Tibial artery (tissue), 4 donors: Measurements from ENCODE around the gene ERLIN1.

Experiments
- DNase-seq, 2 donors: peaks; one replicate each; pipeline ENCODE4 v3.0.0-alpha.2; 2019
- H3K27ac ChIP-seq, 2 donors: fragments of 200-600 bp; sonication (generic) in 1 of 2; 1 replicate in 1 of 2; 2 replicates in 1 of 2; pipeline ENCODE4 v1.5.1; 2018 to 2019; ENCODE audit warnings: mild to moderate bottlenecking in 1 of 2
- H3K27me3 ChIP-seq, 2 donors: fragments of 200-600 bp; sonication (generic) in 1 of 2; one replicate each; pipeline versions ENCODE4 v1.5.1 to v1.6.0; 2016 to 2019
- H3K36me3 ChIP-seq, 3 donors: fragments of 200-600 bp; sonication (generic) in 2 of 3; one replicate each; pipeline ENCODE4 v1.5.1; 2016 to 2019; ENCODE audit warnings: mild to moderate bottlenecking in 2 of 3
- H3K4me1 ChIP-seq, 4 donors: fragments of 200-600 bp; sonication (generic) in 2 of 4; 1 replicate in 3 of 4; 2 replicates in 1 of 4; pipeline ENCODE4 v1.5.1; 2016 to 2019
- H3K4me3 ChIP-seq, 2 donors: fragments of 200-600 bp; sonication (generic) in 1 of 2; 1 replicate in 1 of 2; 2 replicates in 1 of 2; pipeline ENCODE4 v1.5.1; 2018 to 2019; ENCODE audit warnings: mild to moderate bottlenecking in 2 of 2
- H3K9me3 ChIP-seq, 3 donors: fragments of 200-600 bp; sonication (generic) in 1 of 3; one replicate each; pipeline ENCODE4 v1.5.1; 2016 to 2019
- CTCF ChIP-seq, 2 experiments: fragments of 200-600 bp in 1 of 2; fragments of 450-650 bp in 1 of 2; IDR thresholded peaks; one replicate each; pipeline ENCODE4 v1.5.1; 2017 to 2019; ENCODE audit warnings: antibody characterized with exemption in 2 of 2, mild to moderate bottlenecking in 1 of 2, moderate library complexity in 1 of 2
- intact Hi-C: fragments of 100-400 bp; cut with DNase I; formaldehyde crosslinking; loops from one replicate; pipeline ENCODE4 v1.15.0; 2023; ENCODE audit warnings: low total_unique reads

The ERLIN1 gene

DNA sequence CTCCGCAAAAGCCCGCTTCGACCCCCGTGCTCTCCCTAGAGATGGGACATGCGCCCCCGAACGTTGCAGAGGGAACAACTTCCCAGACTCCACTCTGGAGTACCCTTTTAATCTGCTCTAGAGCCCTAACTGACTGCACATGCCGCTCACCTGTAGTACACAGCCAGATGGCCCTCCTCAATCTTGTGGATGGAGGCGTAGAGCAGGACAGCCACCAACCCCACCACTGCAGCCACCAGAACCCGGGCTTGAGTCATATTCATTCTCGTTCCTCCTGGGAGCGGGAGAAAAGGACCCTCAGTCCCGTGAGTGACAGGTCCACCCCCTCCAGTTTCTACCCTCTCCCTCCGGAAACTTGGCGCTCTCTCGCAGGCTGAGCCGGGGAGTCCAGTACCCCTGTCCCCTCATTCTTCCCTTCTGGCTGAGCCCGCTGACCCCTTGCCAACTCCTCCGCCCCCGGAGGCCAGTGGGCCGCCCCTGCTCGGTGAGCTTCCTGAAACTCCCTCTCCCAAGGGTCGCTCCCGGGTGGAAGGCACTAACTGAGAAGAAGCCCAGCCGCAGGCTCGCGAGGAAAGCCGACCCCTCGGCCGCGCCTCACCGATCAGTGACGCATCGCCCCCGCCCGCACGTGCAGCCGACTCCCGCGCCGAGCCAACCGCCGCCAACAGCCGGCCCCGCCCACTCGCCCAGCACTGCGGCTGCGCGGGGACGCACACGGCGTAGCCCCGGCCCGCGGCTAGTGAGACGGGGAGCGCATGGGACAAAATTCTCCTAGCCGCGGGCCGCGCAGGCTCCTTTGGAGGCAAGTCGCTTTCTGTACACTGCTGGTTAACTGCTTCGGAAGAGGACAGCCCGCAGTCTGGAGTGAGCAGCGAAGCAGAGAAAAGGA is at the start of gene ERLIN1:
Gene ERLIN1 (minus strand): TSS at position 666 of the 889 bp plus-strand sequence. CDS start 403 bp downstream, at position 263.
- DNase-seq = peak; percentile 88 to 95
- Histone ChIP-seq H3K4me3 (peak within 1 kb of the TSS; percentile 85 to 98), H3K27me3 (no peaks in the 10 kb centered on the region), H3K4me1 (peaks cover 0 to 29% (median 11%) of the 10 kb centered on the region in 4 donors), H3K9me3 (no peaks in the 10 kb centered on the region), H3K27ac (peak within 1 kb of the TSS; percentile 90 to 91), H3K36me3 (peaks cover 4 to 22% (median 9%) of the 10 kb centered on the region in 3 donors)
- intact Hi-C loops = no loop called here
- no peak for TF ChIP-seq CTCF (IDR thresholded peaks at IDR 0.05)

- no peak overlapping the region for H3K27ac ChIP-seq
- no peak overlapping the region for H3K4me3 ChIP-seq
- no peak for DNase-seq
- intact Hi-C loops = no loop called here
- no peak for TF ChIP-seq CTCF (IDR thresholded peaks at IDR 0.05)
- peaks cover 0 to 20% (median 12%) of the 10 kb centered on the region in 4 donors for H3K4me1 ChIP-seq
- H3K9me3 ChIP-seq = no peaks in the 10 kb centered on the region
- peaks cover 21 to 55% (median 38%) of the 10 kb centered on the region in 3 donors for H3K36me3 ChIP-seq
- no peaks in the 10 kb centered on the region for H3K27me3 ChIP-seq
Measured at GRCh38 chr10:100232101-100232500, 46.3 kb upstream of the ERLIN1 start.

DNA sequence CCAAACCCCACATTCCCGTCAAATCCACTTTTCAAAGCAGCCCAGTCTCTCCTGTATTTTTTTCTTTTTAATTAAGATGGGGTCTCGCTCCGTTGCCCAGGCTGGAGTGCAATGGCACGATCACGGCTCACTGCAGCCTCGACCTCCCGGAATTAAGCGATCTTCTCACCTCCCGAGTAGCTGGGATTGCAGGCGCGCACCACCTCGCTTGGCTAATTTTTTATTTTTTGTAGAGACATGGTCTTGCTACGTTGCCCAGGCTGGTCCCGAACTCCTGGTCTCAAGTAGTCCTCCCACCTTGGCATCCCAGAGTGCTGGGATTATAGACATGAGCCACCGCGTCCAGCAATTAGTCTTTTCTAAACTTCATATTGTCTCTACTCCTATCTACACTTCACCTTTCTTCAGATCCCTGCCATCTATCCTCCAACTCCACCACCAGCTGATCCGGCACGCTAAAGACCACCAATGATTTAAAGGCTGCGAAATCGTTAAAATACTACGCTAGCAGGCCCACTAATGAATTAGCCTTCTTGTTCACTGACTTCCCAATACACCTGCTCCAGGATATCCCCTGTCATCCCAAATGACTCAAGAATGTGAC is 44.1 kb upstream of the ERLIN1 start:
- H3K27me3 ChIP-seq = no peaks in the 10 kb centered on the region
- intact Hi-C loops = loop anchor here (2.0 kb wide), 1 partner anchor 49 kb away; no protein-coding TSS in a partner anchor
- peak overlapping the region; percentile 74 to 93 for H3K4me3 ChIP-seq
- H3K4me1 ChIP-seq = peaks cover 0 to 20% (median 12%) of the 10 kb centered on the region in 4 donors
- TF ChIP-seq CTCF (IDR thresholded peaks at IDR 0.05) = no peak
- peak overlapping the region; percentile 75 to 82 for H3K27ac ChIP-seq
- no peaks in the 10 kb centered on the region for H3K9me3 ChIP-seq
- no peak for DNase-seq
- H3K36me3 ChIP-seq = peaks cover 21 to 43% (median 24%) of the 10 kb centered on the region in 3 donors

GRCh38 chr10:100223879-100224278 is 38.0 kb upstream of the ERLIN1 start:
- Histone ChIP-seq H3K4me1 (peaks cover 0 to 14% (median 9%) of the 10 kb centered on the region in 4 donors), H3K9me3 (no peaks in the 10 kb centered on the region), H3K27ac (no peak overlapping the region), H3K4me3 (no peak overlapping the region), H3K27me3 (no peaks in the 10 kb centered on the region), H3K36me3 (peaks cover 51 to 69% (median 55%) of the 10 kb centered on the region in 3 donors)
- no peak for DNase-seq
- intact Hi-C loops = no loop called here
- TF ChIP-seq CTCF (IDR thresholded peaks at IDR 0.05) = no peak

DNA sequence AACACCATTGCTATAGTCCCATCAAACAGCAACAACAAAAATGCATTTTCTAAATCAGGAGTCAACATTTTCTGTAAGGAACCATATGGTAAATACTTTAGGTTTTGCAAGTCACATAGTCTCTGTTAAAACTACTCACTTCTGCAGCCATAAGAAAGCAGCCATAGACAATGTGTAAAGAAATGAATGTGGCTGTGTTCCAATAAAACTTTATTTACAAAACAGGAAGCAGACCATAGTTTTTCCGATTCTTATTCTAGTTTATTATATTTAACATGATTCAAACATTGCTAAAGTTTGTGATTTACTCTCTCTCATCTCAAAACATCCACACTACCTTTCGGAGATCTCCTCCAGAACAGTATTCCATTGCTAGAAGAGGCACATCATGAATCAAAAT is 36.7 kb upstream of the ERLIN1 start:
- no peak overlapping the region for H3K4me3 ChIP-seq
- H3K9me3 ChIP-seq = no peaks in the 10 kb centered on the region
- peaks cover 0 to 2% (median 0%) of the 10 kb centered on the region in 4 donors for H3K4me1 ChIP-seq
- peaks cover 64 to 82% (median 67%) of the 10 kb centered on the region in 3 donors for H3K36me3 ChIP-seq
- intact Hi-C loops = no loop called here
- no peaks in the 10 kb centered on the region for H3K27me3 ChIP-seq
- H3K27ac ChIP-seq = no peak overlapping the region
- TF ChIP-seq CTCF (IDR thresholded peaks at IDR 0.05) = no peak
- no peak for DNase-seq
